ELR (cell line): ENCODE results near the gene PEA15.
A peak's percentile ranks its signal among the peaks of the same experiment; 100 is the strongest.

ENCODE experiments used
- DNase-seq: peaks from one replicate; pipeline ENCODE4 v3.0.0-alpha.2; 2015; ENCODE audit warnings: low read depth

Gene PEA15

GRCh38 chr1:160179336-160179735 is 25.8 kb upstream of the PEA15 start:
- no peak for DNase-seq

DNA sequence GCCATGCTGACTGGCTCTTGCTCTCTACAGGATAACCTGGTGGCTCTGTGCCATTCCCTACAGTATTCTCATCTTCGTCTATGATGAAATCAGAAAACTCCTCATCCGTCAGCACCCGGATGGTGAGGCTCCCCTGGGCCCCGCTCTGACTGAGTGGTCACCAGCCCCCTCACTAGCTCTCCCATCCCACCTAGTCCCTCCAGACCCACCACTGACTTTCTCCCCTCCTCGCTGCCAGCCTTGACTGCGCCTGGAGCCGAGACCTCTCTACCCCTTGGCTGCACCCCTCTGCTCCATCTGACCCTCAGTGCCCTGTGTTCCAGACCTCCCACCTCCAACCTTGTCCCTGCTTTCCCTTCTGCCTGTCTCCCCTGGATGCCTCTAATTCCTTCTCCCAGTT is 18.9 kb upstream of the PEA15 start:
- no peak for DNase-seq

GRCh38 chr1:160186729-160187128 is 18.5 kb upstream of the PEA15 start:
- DNase-seq, result no peak

- DNase-seq, result no peak
Observed at GRCh38 chr1:160187407-160187806, 17.8 kb upstream of the PEA15 start.

DNA sequence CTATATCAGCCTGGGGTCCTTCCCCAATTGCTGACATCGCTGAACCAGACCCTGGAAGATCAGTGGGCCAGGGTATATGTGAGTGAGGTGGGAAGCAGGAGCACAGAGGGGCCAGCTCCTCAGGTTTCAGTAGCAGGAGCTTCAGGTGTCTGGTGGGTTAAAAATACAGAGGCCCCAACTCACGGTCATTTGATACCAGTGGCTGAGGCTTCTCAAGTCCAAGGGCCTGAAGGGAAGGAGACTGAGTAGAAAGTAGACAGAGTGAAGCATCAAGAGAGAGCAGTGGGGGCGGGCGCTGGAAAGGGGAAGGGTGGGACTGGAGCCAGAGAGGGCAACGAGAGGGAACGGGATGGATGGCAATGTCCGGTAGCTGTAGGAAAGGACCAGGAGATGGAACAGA is 16.8 kb upstream of the PEA15 start:
- no peak for DNase-seq

DNA sequence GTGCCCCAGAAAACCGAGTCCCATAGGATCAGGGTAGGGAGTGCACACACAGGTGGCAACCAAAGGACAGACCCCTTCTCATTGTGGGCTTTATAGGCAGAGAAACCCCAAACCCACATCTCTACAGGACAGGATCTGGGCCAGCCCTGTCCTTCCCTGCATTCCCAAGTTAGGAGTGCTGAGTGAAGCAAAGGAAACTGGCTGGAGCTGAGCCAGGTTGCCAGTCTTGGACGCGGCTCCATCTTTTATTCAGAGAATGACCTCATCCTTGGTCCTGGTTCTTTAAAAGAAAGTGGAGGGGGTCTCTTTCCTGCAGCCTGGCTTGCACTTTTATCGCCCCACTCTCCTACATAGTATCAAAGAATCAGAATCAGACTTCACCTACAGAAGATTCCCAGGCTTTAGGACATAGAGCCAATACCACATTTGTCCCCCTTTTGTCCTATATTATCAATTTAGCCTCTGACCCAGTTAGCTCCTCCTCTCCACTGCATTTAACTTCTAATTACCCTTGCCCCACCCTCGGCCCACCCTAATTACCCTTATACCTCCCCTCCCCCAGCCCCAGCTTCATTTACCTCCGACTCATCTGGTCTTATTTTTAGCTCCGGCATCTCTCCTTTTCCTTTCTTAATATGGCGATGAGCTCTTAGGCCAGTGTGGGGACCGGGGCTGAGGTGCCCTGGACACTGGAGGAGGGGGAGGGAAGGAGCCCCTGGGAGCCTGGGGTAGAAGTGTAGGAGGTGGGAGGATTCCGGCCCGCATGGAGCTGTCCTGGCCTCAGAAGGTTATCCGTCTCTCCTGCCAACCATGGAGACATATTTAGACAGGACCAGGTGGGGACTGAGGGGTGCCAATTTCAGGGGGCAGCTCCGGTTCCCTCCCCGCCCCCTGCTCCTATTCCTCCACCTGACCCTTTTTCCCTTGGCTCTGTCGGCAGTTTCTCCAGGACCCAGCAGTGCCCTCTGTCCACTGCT is 15.2 kb upstream of the PEA15 start, which contains the start of gene CASQ1:
TSS of gene CASQ1 (plus strand) at position 927 of the 977 bp plus-strand sequence. CDS start 177 bp downstream, outside the sequence.
- DNase-seq, result peak; percentile 43

DNA sequence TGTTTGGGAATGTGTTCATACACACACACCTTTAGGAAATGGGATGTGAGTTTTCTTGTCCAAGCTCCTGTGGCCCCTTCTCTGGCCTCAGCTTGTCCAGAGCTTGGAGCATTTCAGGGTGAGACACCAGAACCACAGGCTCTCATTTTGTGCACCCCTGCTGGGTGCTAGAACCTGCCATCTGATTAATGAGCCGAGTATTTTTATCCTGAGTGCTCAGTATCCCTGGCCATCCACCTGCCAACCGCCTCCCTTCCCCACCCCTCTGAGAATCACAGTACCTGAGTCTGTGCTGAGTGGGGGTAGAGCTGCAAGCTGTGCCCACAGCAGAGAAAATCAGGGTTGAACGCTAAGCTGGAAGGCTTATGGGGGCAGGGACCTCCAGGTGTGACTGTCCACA is 13.4 kb upstream of the PEA15 start:
- DNase-seq, result no peak

DNA sequence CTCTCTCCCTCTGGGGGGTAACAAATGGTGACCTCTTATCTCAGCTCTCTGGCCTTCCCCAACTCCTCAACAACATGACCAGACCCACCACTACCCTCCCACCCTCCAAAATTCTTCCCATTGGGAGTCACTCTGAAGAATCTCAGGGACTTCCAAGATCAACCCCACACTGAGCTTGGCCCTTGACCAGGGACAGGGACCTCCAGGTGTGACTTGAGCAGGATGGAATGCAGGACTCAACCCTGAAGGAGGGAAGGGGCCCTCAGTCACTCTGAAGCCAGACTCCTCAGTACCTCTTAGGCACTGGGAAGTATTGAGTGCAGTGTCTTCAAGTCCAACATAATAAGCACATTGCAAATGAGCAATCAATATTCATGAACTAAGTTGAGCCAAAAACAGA is 12.9 kb upstream of the PEA15 start:
- peak; percentile 14 for DNase-seq

DNA sequence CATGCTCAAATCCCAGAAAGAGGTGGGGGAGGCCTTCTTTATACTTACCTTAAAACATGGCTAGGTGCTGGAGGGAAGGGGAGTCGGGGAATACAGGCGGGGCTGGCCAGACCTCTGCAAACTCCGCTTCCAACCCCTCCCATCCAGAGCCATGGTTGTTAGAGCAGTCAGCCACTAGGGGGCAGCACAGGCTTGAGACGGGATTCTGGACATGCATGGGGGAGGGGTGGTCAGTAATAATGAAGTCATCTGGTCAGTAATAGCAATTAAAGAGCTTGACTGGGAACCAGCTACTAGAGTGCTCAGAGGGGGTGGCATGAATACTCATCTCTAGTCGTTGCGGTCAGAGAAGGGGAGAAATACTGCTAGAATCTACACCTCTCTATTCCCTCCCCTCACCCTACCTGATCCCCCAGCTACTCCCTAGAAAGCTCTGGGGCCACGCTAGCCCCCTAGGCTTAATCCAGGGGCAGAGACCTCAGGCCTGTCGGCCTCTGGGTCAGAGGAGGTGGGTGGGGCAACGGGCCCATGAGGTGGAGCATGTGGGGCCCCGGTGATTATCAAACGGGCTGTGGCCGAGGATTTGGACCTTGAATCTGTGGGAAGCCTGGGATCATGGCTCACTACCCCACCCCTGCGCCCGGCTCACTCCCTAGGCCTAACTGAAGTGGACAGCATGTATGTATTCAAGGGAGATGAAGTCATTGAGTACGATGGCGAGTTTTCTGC is 11.9 kb upstream of the PEA15 start:
- DNase-seq, result peak; percentile 93

- no peak for DNase-seq
Observed at GRCh38 chr1:160193832-160194736, 11.1 kb upstream of the PEA15 start.

DNA sequence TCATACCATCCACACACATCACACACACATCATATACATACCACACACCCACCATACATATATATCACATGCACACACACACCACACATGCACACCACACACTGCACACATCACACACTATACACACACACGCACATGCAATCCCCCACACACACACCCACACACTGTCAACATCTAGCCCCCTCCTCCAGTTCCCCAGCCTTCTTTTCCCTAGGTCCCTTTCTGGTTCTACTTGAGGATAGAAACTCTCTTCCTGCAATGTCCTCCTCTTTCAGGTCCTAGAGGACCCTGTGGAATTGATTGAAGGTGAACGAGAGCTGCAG is 10.5 kb upstream of the PEA15 start:
- no peak for DNase-seq

- no peak for DNase-seq
Observed at GRCh38 chr1:160196143-160196542, 9.0 kb upstream of the PEA15 start.

GRCh38 chr1:160197231-160197630 is 8.0 kb upstream of the PEA15 start:
- no peak for DNase-seq

DNA sequence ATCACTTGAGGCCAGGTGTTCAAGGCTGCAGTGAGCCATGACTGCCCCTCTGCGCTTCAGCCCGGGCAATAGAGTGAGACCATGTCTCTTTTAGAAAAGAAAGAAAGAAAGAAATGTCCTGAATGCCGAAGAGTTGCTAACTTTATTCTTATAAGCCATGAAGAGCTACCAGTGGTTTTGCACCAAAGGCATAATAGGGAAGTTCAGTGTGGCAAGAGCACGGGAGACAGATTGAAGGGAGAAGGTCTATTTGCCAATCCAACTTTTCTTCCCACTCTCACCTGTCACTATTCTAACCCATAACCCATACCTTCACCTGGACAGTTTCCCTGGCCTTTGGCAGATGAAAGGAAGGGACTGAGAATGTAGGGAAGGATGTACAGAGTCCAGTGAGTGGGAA is 4.4 kb upstream of the PEA15 start:
- no peak for DNase-seq

DNA sequence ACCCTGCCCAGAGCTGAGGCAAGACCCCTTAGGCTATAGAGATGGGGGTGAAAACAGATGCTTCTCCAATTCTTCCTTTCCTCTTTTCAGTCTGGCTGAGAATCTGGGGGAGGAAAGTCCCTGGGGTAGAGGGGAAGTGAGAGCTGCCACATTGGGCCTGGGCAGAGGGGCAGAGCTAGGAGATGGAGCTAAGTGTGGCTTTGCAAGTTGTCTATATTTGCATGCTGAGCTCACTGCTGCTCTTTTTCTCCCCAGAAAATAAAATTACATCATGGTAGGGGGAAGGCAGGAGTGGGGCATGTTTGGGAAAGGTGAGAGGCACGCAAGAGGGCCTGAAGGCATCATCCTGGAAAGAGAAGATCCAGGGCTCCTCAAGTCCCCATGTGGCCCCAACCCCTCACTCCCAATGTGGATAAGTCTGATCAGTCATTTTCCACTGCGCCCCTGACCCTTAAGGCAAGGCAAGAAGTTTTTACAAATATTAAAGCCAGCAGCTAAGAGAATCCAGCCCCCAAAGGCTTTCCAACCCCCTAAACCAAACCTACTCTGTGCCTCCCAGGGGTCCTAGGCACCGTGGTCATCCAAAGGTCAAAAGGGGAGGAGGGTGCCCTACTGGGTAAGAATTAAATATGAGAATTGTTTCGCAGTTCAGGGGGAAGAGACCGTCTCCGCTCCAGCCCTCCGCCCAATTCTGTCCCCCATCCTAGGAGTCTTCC is 500 bp upstream of the PEA15 start:
- no peak for DNase-seq

- peak; percentile 90 for DNase-seq
Observed at GRCh38 chr1:160206036-160206389, 829 bp downstream of the PEA15 start.

DNA sequence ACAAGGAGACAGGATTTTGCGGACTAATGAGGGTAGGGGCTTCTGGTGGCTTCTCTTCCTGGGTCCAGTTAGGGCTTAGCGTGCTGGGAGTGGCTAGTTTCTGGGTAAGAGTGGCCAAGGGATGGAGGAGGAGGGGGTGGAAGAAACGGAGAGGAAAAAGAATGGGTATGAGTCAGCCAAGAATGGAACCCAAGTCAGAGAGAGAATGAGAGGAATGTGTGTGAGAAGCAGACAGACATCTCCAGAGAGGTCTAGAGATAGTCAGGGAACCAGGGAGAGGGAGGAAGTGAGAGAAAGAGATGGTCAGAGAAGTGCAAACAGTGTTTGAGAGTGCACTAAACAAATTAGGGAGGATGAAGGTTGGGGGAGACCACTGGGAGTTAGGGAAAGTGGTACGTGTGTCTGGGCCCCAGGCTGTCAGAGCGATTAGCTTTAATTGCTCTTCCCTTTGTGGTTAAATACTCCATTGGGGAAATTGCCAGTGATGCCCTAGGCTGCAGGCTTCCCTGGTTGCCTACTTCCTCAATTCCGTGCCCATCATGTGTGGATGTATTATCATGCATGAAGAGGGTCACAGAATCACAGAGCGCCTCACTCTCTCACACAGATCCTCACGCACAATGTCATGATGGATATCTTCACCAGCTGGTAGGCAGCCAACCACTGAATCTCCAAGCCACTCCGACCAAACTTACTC is 1.4 kb downstream of the PEA15 start:
- peak; percentile 92 for DNase-seq

DNA sequence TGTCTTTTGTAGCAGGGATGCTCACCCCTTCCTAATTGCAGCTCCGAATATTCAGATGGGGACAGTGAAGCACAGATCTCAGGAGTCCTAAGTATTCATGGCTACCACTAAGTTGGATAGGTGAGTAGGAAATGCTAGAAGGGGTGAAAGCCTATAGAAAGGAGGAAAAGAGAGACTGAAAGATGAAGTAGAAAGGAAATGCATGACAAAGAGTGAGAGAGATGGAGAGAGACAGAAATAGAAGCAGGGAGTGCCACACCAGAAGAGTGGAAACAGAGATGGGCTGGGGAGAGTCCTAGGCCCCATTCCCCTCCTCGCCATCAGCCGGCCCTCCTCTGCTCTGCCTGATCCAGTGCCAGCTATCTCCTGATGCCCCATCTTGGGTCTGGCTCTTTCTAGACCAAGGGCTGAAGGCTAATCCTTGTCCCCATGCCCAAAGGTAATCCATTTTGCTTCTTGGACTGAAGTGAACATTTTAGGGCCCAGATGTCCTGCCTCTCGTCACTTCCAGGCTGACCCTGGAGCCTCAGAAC is 2.0 kb downstream of the PEA15 start:
- no peak for DNase-seq

DNA sequence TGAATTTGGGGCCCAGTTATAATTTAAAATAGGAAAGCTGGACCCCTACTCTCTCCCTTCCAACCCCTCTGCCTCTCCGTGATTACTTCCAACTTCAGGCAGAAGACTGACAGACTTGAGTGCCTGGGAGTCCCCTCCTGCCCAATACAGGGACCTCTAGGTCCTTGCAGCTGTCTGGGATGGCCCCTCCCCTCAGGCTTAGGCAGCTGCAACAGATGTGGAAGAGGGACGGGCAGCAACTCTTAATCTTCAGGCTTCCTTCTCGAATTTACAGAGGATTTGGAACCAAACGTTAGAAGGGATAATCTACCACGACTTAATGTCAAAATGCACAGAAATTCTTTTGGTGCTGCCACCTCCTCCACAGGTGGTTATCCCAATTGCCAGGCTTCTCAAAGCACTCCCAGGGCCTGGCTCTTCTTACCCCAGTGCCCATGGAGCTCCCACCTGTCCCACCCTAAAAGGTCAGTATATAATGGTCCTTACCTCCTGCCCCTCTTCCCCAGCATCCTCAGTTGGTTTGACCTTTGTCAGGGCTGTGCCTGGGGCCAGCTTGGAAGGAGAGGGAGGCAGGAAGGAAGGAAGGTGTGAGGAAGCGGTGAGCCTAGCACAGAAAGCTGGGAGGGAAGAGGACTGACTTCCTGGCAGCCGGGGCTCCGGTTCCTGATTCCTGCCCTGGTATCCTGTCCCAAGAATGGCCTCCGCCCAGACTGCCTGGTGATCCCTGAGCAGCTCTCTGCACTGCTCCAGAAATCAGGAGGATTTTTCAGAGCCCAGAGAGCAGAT is 2.8 kb downstream of the PEA15 start:
- DNase-seq, result no peak
